Non-pigmented ciliary epithelial cell (primary cell): ENCODE measurements around the gene EPB41L4B.
"Not testable (repeated sequence)": the region's sequence is repeated elsewhere in the genome, so short reads cannot be mapped to it uniquely, and the experiment has no call there.

Source experiments
- DNase-seq: peaks from one replicate; pipeline ENCODE4 v3.0.0-alpha.2; 2010; ENCODE audit warnings: low read depth

Gene EPB41L4B

DNA sequence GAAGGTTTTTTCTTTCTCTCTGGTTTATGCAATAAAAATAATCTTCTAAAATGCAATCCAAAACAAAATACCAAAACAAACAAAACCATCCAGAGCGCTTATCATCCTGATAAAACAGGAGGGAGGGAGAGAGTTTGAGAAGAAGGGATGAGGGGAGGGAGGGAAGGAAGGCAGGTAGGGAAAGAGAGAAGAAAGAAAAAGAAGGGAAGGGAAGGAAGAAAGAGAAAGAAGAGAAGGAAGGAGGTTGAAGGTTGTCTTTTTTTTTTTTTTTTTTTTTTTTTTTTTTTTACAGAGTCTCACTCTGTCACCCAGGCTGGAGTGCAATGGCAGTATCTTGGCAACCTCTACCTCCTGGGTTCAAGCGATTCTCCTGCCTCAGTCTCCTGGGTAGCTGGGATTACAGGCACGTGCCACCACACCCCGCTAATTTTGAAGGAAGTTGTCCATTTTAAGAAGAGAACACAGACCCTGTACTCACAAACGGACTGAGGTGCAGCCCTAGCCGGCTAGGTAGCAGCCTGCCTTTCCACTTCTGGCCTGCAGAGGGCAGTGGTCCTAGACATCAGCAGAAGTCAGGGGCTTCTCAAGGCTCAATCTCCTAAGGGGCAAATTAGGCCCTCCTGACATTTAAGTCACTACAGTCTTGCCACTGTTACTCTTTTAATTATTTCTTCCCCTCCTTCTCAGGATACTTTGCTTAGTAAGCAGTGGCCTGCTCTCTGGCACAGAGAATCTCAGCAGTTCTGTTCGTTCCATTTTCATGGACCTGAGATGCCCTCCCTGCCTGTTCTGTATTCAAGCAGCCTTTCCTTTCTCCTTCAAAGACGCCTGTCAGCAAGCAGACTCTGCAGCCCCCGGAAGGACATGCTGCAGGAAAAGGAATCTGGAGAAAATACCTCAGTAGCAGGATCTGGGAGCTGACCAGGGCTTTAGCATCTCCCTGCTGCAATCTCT lies 76.4 kb downstream of the EPB41L4B start:
- DNase-seq: no peak

DNA sequence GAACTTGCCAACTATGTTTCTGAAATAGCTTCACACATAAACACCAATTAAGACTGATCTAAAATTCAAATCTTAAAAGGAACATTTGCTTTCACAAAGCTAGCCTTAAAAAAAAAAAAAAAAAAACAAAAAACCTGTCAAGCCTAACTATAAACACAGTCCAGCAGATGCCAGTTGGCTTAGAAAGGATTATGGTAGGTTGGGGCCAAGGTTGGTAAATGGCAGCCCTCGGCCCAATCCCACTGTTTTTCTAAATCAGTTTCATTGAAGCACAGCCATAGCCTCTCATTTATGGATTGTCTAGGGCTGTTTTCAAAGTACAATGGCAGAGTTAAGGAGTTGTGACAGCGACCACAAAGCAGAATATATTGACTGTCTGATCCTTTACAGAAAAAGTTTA lies 78.1 kb downstream of the EPB41L4B start:
- no peak for DNase-seq

DNA sequence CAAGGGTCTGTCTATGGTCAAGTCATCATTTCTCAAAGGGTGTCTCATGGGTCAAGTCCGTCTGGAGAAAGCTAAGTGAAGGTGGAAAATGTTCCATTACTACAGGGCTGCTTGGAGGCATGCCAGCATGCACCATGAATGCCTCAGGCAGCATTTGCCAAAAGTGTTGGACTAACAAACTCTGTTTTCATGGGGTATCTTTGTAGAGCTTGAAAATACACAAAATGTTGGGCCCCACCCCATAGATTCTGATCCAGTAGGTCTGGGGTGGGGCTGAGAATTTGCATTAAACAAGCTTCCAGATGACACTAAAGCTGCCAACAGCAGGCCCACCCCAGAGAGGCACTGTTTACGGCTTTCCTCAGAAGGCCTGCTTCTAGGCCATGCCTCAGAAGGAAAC lies 78.8 kb downstream of the EPB41L4B start:
- no peak for DNase-seq

DNA sequence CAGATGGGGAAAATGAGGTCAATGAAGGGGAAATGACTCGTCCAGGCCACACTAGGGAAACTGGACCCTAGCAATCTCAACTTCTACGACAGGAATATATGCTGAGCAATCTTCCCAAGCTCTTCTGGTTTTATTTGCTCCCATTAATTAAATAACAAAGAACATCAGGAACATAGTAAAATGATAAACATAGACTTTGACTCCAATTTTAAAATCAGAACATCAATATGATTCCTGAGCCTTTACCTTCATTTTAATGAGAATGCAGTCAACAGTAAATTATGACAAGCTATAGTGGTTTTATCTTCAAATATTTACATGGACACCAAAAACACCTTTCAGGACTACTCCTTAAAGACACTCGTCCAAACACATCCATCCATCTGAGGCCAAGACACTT lies 79.7 kb downstream of the EPB41L4B start:
- no peak for DNase-seq

DNA sequence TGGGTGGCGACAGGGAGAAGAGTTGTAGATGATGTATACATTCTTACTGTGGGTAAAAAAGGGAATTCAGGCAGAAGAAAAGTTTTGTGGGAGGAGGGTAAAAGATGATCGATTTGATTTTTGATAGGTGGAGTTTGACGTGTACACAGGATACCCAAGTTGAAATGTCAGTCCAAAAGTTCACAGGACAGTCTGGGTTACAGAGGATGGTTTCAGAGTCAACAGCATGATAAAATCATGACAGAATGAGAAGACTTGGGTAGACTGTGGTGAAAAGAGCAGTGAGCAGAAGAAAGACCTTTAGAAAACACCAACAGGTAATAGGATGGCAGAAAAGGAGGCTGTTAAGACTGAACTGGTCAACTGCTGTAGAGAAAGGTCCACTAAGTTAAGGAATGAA lies 81.6 kb downstream of the EPB41L4B start:
- DNase-seq: no peak

DNA sequence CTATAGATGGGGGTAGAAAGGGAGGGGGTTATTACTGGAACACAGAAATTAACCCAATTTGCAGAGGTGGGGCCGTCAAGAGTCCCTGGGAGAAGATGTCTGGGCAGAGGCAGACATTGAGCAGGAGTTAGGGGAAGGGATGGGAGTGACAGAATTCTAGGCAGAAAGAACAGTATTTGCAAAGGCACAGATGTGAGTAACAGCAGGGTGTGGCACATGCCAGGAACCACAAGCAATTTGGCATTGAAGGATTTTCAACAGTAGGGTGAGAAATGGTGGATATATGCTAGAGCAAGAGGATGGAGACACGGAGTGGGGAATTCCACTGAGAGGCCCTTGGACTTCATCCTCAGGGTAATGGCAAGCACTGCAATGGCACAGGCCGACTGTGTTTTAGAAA lies 82.2 kb downstream of the EPB41L4B start:
- DNase-seq: no peak

DNA sequence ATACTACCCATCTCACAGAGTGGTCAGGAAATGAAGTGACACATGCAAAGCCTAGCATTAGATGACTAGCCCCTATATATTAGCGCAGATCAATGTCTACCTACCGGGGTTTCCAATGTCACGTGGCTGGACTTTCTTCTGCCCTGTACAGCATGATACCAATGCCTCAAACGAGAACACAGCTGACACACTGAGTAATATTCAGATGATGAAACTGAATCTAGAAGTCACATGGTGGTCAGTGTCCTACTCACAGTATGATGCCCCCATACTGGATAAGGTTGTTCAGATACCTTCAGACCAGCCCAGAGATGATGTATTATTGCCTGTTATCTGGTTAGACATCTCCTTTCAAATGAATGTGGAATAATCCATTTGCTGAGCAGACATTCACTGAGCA lies 82.7 kb downstream of the EPB41L4B start:
- DNase-seq: no peak

DNA sequence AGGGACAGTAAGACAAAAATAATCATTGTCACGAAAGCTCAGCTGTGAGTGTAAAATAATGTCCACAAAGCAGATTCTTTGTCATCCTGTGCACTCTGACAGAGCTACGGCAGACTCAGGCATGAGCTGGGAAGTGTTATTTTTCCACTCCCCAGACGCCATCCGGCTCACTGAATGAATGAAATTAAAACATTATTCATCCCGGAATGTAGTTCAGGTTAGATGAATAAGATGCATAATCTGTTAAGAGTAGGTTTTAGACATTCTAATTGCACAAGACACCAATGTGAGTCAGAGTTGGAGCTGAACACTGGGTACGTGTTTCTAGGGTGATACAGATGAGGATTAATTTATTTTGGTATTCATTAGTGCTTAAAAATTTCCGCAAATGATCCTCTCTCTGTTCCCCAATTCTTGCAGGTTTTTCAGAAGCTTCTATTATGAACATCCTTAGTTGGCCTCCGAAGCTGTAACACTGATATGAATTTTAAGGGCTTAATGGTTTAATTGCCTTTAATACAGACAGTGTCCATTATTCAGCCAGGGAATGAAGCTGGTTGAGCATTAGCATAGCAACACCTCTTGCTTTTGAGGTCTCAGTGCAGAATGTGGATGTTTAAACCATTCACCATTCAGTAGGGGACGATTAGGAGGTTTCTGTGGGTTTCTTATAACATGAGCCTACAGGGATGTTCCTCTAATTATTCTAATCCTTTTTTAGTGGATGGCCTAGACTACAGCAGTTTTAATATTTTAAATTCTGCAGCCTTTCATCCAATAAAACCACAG lies 88.2 kb downstream of the EPB41L4B start:
- DNase-seq: peak; percentile 51

DNA sequence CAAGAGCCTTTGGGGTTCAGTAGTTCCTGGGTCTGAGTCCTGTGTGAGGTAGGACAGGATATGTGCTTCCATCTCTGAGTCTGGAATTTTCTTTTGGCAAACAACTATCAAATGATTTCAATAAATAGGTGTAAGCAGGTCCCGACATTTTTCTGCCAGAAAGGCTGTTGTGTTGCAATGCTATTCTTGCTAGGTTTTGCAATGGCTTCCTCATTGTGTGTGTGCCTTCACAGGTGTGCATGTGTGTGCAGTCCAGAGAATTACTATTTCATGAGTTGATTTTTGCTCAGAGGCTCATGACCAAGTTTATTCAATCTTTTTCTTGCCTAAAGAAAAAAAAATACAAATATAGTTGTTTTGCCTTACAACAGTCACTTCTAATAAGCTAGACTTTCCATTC lies 89.3 kb downstream of the EPB41L4B start:
- DNase-seq: no peak

DNA sequence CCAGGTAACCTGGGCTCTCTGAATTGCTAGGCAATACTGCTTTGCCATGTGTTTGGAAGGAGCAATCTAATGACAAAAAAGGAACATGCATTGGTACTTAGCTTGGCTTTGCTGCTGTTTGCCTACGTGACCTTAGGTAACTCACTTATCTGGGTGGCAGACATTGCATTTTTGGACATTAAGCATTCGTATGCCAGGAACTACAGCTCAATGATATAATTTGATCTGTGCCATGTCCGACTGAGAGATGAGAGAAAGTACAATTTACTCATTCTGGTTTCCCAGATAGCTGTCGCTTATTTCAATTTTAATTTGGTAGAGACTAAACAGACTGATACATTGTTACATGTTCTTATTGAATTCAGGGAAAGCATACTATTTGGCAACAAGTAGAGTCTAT lies 90.6 kb downstream of the EPB41L4B start:
- no peak for DNase-seq

DNA sequence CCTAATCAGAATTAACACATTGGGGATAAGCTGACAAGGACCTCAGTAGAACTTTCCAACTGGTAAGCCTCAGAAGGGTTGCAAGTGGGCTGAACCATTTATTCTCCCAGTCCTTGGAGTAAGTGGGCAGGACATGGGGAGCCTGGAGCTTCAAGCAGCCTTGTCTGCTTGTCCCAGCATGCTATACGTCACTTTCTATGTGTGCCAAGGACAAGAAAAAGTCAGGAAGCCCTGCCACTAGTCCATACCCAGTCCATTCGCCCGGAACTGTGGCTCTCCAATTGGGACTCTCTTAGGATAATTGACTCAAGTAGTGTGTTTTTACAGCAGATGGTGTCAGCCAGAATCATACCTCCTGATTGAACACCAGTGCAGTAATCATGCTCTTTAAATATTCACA lies 91.2 kb downstream of the EPB41L4B start:
- no peak for DNase-seq

DNA sequence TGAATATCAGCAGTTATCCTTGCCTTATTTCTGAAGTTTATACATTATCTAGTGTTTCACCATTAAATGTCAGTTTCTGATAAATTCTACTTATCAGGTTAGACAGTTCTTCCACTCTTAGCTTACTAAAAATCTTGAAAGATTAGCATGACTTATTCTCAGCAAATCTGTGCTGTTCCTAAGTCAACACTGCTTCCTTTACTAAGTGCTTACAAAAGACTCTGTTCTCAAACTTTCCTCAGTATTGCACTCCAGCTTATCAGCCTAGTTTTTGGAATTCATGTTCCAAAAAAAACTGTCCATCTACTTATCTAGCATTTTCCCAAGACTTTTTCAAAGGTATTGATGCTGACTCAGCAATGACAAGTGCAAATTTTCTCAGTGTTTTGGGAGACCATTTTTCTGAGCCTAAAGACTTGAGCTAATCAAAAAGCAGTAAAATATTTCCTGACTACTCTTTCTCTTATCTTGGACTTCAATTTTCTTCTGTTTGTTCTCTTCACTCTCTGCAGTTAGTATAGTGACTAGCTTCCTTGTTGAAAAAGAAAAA lies 92.7 kb downstream of the EPB41L4B start:
- no peak for DNase-seq

DNA sequence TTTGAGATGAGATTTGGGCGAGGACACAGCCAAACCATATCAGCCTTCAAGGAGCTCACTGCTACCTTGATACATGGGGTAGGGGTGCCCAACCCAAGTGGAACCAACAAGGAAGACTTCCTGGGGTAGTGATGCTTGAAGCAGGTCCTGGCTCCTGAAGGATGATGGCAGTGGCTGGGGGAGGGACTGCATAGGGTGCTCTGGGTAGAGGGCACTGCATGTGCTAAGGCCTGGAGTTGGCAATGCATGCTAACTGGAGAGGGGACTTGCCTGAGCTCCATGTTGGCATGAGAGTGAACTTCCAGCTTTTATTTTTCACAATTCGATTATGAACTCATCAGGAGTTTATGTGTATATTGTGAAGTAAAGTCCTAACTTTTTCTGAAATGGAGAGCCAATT lies 95.2 kb downstream of the EPB41L4B start:
- DNase-seq: no peak

DNA sequence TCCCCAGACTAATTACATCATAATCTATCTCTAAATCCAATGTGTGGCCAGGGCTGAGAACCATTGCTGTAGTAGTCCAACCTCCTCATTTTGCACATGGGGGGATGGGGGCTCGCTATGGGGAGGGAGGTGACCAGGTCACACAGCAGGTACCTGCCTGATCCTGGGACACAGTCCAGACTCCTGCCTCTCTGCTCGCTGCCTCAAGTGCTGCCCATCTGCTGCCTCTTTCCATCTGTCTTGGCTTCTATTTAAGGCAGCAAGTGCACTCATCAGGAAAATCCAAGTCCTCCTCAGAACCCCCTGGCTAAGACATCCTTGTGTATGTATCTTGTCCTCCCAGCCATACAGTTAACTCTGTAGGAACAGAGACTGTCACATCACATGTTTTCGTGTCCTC lies 96.1 kb downstream of the EPB41L4B start:
- no peak for DNase-seq

DNA sequence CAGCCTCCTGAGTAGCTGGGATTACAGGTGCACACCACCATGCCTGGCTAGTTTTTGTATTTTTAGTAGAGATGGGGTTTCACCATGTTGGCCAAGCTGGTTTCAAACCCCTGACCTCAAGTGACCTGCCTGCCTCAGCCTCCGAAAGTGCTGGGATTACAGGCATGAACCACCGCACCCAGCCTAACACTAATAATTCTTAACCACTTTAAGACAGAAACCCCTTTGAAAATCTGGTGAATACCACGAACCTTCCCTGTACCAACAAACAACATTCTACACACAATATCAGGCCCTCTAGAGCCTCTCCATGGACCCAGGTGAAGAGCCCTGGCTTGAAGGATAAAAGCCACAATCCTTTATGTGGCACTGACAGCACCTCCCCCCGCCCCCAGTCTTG lies 102.6 kb downstream of the EPB41L4B start:
- not testable (repeated sequence) for DNase-seq

DNA sequence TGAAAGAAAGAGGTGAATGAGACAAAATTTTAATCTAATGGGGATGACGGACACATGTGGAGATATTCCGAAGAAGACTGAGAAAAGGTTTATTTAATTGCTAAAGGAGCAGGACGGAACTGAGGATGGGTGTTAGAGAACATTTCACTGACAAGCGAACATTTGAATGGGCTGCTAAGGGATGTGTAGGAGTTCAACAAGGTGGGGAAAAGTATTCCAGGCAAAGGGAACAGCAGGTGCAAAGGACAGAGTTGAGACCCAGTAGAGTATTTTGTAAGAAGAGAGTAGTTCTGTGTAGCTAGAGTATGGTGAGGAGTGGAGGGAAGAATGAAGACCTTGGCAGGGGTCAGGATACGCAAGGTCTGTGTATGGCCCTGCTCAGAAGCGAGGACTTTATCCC lies 106.4 kb downstream of the EPB41L4B start:
- no peak for DNase-seq

DNA sequence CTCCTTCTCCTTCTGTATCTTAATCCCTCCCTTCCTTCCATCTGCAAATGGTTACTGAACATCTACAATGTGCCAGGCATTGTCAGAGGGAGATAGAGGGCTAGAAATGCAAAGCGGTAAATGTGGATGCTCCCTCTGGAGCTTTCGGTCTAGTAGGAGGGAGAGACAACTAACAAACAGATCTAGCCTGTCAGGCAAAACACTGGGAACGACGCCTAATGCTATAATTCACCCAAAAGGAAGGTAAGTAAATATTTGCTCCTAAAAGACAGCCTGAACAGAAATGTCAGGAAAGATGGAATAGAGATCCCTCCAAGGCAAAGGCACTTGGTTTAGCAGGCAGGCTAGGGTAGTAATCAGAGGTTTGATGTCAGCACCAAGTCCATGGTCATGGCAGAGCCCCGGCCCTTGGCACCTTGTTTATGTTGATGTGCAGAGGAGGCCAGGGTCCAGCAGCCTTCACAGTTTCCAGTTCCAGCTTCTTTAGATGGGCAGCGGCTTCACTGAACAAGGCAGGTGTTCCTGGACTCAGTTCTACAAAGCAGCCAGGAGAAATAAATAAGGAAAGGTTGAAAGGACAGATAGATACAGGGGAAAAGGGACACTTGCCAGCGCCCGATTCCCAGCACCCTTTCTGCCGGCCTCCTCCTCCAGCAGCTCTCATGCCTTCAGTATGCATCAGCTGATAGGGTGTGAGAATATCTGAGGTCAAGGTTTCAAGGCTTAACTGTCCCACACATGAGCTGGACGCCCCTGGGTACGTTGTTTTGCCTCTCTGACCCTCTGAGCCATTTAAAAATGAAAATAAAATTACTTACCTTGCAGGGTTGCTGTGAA lies 107.4 kb downstream of the EPB41L4B start:
- DNase-seq: no peak

DNA sequence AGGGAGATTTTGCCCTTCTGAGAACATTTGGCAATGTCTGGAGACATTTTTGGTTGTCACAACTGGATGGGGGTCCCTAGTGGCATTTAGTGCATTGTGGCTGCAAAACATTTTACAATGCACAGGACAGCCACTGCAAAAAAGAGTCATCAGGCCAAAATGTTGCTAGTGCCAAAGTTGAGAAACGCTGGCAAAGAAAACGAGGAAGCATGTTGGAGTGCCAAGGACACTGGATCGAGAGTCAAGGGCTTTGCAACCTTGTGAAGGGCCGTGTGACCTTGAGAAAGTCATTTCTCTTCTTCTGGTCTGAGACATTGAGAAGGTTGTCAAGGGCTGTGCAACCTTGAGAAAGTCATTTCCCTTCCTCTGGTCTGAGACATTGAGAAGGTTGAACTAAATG lies 108.1 kb downstream of the EPB41L4B start:
- DNase-seq: no peak

DNA sequence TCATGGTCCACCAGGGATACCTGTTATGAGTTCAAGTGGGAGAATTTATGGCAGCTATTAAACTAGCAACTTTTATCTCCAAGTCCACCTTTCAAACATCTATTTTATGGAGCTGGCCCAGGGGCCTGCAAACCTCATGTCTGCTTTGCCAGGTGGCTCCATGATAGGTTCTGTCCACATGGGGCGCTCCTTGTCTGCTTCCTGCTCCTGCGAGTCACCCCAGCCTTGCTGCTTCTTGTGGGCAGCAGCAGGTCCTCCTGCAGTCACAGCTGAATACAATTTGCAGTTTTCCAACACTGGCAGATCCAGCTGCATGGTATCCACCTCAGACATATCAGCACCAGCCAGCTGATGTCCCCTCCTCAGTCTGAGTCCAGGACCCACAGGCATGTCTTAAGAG lies 114.2 kb downstream of the EPB41L4B start:
- DNase-seq: no peak

DNA sequence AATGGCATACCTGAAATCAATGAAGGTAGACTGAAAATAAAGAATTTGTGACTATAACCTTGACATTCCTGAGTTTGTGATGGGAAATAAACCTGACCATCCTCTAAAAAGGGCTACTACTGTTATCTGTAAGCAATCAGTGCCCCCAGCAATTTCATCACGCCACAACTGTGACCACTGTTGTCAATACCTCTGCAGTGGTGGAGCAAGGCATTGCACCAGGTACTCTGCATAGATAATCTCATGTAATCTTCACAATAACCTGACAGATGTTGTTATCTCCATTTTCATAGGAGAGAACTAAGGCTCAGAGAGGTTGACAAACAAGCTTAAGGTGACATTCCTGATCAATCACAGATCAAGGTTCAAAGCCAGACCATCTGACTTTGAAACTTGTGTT lies 115.3 kb downstream of the EPB41L4B start:
- DNase-seq: no peak

DNA sequence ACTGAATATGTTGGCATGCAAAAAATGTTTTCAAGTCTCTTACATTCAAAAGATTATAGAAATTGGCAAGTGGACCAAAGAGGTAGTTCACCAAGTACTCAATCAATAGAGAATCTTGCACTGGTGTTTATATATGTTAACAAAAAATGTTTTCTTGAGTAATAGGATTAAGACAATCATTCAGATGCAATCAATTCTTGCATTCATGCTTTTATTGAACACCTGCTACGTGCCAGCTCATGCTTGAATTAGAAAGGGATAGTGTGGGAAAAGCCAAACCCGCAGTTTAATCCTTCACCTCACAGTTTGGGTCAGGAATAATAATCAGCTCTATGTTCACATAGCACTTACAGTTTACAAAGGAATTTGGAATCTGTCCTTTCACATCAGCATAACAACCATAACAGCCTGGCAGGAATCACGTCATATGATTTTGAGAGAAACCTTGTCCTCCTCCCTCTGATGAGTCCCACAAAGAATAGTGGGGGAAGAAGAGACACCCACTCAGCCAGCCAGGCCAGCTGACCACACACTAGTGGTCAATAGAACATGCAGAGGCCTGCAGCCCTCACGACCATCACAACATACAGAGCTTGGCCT lies 117.0 kb downstream of the EPB41L4B start:
- DNase-seq: no peak

DNA sequence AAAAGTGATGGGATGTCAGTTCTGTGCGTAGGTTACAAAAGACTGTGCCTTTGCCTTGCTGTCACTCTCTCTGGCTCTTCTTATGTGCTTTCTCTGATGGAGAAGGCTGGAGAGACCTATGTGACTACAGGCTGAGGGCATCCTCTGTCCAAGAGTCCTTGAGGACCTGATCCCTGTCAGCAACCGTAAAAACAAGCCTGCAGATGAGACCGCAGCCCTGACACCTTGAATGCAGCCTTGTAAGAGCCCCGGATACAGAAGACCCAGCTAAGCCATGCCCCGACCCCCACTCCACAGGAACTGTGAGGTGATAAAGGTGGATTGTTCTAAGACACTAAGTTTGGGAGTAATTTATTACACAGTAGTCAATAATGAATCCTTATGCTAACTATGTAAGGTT lies 121.2 kb downstream of the EPB41L4B start:
- DNase-seq: no peak
